Breast epithelium (tissue), 3 donors: ENCODE measurements around the gene HPS1.

ENCODE experiments used
- POLR2AphosphoS5 ChIP-seq, 3 donors: sonication (generic); formaldehyde crosslinking; IDR thresholded peaks; one replicate each; pipeline ENCODE4 v1.6.1; 2017; ENCODE audit warnings: antibody characterized with exemption in 3 of 3
- TF ChIP-seq, protein P1 (sequence below), 3 donors: fragments of 450-650 bp; IDR thresholded peaks; one replicate each; pipeline ENCODE4 v1.5.1; 2016 to 2017; ENCODE audit warnings: antibody characterized with exemption in 3 of 3, mild to moderate bottlenecking in 3 of 3, moderate library complexity in 3 of 3

DNA sequence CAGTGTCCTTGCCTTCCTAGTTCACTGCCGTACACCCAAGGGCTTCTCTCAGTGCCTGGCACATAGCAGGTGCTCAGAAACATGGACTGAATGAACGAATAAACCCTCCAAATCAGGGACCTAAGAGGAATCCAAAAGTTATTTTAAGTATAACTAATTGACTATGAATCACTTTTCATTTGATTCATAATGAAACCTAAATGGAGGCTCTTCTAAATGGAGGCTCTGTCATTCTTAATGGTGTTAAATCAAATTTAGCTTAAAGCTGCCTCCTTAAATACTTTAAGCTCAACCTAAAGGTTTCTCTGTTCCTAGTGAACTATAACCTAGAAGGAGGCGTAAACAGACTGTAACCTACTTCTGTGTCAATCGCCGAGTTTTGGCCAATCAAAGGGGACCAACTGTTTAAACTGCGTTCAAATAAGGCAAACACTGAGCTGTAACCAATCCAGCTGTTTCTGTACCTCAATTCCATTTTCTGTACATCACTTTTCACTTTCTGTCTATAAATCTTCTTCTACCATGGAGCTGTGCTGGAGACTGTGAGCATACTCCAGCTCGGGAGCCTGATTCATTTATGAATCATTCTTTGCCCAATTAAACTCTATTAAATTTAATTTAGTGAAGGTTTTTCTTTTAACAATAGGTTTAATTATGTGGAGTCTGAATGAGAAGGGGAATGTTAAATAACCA lies 42.8 kb downstream of the HPS1 start:
- TF ChIP-seq POLR2AphosphoS5 (IDR thresholded peaks at IDR 0.05), result no peak
- TF ChIP-seq, protein P1, sequence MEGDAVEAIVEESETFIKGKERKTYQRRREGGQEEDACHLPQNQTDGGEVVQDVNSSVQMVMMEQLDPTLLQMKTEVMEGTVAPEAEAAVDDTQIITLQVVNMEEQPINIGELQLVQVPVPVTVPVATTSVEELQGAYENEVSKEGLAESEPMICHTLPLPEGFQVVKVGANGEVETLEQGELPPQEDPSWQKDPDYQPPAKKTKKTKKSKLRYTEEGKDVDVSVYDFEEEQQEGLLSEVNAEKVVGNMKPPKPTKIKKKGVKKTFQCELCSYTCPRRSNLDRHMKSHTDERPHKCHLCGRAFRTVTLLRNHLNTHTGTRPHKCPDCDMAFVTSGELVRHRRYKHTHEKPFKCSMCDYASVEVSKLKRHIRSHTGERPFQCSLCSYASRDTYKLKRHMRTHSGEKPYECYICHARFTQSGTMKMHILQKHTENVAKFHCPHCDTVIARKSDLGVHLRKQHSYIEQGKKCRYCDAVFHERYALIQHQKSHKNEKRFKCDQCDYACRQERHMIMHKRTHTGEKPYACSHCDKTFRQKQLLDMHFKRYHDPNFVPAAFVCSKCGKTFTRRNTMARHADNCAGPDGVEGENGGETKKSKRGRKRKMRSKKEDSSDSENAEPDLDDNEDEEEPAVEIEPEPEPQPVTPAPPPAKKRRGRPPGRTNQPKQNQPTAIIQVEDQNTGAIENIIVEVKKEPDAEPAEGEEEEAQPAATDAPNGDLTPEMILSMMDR (IDR thresholded peaks at IDR 0.05), result no peak
